MCF 10A (cell line): ENCODE data around the gene ZSCAN10. TPM values are rescaled to one million over a fixed set of nuclear protein-coding genes. Genes with fewer than 3 reads are reported as not detected.

Source experiments
- BruUV-seq: library from RNA; stranded (reverse); fragments of 400-500 nt; replicated peaks from 2 replicates; lab custom pipeline; 2021; lab: Mats Ljungman, UMichigan
- CTCF ChIA-PET: fragments of 300-600 bp; sonication (Branson Sonifier 250); formaldehyde crosslinking; extraction: SDS; loops from one replicate; lab custom pipeline; 2021; ENCODE audit warnings: antibody characterized with exemption, inconsistent platforms; lab: Yijun Ruan, JAX
- POLR2A ChIA-PET: fragments of 300-600, 350-650 bp; sonication (Branson Sonifier 250); formaldehyde crosslinking; extraction: SDS; loops from one replicate; lab custom pipeline; 2020; ENCODE audit warnings: antibody characterized with exemption, inconsistent platforms; lab: Yijun Ruan, JAX
- DNase-seq: peaks from one replicate; pipeline ENCODE4 v3.0.0-alpha.2; 2018; ENCODE audit not compliant: unreplicated experiment
- H3K27ac Mint-ChIP-seq: one replicate; pipeline ENCODE4 v1.8.0; 2022; ENCODE audit warnings: mild to moderate bottlenecking, low read depth, mixed read lengths; ENCODE audit not compliant: unreplicated experiment
- H3K27me3 Mint-ChIP-seq: one replicate; pipeline ENCODE4 v1.8.0; 2022; ENCODE audit warnings: mixed read lengths; ENCODE audit not compliant: insufficient read depth, unreplicated experiment
- H3K36me3 Mint-ChIP-seq: one replicate; pipeline ENCODE4 v1.8.0; 2022; ENCODE audit warnings: mild to moderate bottlenecking, moderate library complexity, mixed read lengths; ENCODE audit not compliant: insufficient read depth, unreplicated experiment
- H3K4me1 Mint-ChIP-seq: one replicate; pipeline ENCODE4 v1.8.0; 2022; ENCODE audit warnings: mixed read lengths; ENCODE audit not compliant: insufficient read depth, unreplicated experiment
- H3K4me3 Mint-ChIP-seq: one replicate; pipeline ENCODE4 v1.8.0; 2022; ENCODE audit warnings: mild to moderate bottlenecking, moderate library complexity, mixed read lengths; ENCODE audit not compliant: unreplicated experiment
- H3K9me3 Mint-ChIP-seq: one replicate; pipeline ENCODE4 v1.8.0; 2022; ENCODE audit warnings: mixed read lengths; ENCODE audit not compliant: unreplicated experiment
- intact Hi-C: fragments of 100-400 bp; cut with micrococcal nuclease; formaldehyde crosslinking; loops from 2 replicates; pipeline ENCODE4 v1.14.1; 2022
- total RNA-seq: library from RNA; stranded (reverse); gene quantifications from 2 replicates; pipeline ENCODE4 v1.2.3, GENCODE V29; 2022
- TF ChIP-seq, protein P1 (sequence below): fragments of 200-600 bp; IDR thresholded peaks from one replicate; pipeline ENCODE4 v1.8.0; 2022; ENCODE audit warnings: antibody characterized with exemption, mild to moderate bottlenecking; ENCODE audit not compliant: unreplicated experiment

The ZSCAN10 gene
- total RNA-seq, 1 experiment from 2014 or later: 0.49 TPM

DNA sequence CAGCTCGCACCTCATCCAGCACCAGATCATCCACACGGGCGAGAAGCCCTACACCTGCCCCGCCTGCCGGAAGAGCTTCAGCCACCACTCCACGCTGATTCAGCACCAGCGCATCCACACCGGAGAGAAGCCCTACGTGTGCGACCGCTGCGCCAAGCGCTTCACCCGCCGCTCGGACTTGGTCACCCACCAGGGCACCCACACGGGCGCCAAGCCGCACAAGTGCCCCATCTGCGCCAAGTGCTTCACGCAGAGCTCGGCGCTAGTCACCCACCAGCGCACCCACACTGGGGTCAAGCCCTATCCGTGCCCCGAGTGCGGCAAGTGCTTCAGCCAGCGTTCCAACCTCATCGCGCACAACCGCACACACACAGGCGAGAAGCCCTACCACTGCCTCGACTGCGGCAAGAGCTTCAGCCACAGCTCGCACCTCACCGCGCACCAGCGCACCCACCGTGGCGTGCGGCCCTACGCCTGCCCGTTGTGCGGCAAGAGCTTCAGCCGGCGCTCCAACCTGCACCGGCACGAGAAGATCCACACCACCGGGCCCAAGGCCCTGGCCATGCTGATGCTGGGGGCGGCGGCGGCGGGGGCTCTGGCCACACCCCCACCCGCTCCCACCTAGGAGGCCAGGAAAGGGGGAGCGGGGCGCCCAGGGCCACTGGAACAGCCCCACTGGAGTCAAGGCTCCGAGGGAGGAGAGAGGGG, 20.8 kb upstream of the ZSCAN10 start:
- Mint-ChIP-seq H3K9me3 (no peaks in the 10 kb centered on the region), H3K27ac (no peak overlapping the region), H3K36me3 (peaks cover 41% of the 10 kb centered on the region), H3K27me3 (no peaks in the 10 kb centered on the region), H3K4me1 (peaks cover 7% of the 10 kb centered on the region), H3K4me3 (no peak overlapping the region)
- TF ChIP-seq, protein P1, sequence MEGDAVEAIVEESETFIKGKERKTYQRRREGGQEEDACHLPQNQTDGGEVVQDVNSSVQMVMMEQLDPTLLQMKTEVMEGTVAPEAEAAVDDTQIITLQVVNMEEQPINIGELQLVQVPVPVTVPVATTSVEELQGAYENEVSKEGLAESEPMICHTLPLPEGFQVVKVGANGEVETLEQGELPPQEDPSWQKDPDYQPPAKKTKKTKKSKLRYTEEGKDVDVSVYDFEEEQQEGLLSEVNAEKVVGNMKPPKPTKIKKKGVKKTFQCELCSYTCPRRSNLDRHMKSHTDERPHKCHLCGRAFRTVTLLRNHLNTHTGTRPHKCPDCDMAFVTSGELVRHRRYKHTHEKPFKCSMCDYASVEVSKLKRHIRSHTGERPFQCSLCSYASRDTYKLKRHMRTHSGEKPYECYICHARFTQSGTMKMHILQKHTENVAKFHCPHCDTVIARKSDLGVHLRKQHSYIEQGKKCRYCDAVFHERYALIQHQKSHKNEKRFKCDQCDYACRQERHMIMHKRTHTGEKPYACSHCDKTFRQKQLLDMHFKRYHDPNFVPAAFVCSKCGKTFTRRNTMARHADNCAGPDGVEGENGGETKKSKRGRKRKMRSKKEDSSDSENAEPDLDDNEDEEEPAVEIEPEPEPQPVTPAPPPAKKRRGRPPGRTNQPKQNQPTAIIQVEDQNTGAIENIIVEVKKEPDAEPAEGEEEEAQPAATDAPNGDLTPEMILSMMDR: no peak
- BruUV-seq: no TSS peak
- ChIA-PET CTCF (interaction anchor here (0.7 to 1.0 kb wide), 2 partner anchors 62 to 88 kb away, joined by 3 to 4 read pairs; no protein-coding TSS in a partner anchor), POLR2A (interaction anchor here (0.6 to 1.0 kb wide), 2 partner anchors 15 to 542 kb away, joined by 3 read pairs; partner anchors contain the start of gene ZNF213)
- no peak for DNase-seq
- intact Hi-C loops: no loop called here

DNA sequence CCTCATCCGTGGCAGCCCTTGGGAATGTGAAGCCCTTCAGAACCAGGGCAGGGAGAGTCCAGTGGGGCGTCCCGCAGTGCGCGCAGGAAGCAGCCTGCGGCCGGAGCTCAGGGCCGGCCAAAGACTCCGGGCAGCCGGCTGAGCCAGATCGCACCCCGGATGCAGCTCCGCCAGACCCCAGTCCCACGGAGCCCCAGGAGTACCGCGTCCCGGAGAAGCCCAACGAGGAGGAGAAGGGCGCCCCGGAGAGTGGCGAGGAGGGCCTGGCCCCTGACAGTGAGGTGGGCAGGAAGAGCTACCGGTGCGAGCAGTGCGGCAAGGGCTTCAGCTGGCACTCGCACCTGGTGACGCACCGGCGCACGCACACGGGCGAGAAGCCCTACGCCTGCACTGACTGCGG, 20.2 kb upstream of the ZSCAN10 start:
- no peak for DNase-seq
- intact Hi-C loops: no loop called here
- no TSS peak for BruUV-seq
- H3K4me3 Mint-ChIP-seq: no peak overlapping the region
- CTCF ChIA-PET: interaction anchor here (0.7 to 1.0 kb wide), 2 partner anchors 61 to 87 kb away, joined by 3 to 4 read pairs; no protein-coding TSS in a partner anchor
- TF ChIP-seq, protein P1: no peak
- no peaks in the 10 kb centered on the region for H3K9me3 Mint-ChIP-seq
- POLR2A ChIA-PET: interaction anchor here (0.6 kb wide), 1 partner anchor 542 kb away, joined by 3 read pairs; no protein-coding TSS in a partner anchor
- no peak overlapping the region for H3K27ac Mint-ChIP-seq
- no peaks in the 10 kb centered on the region for H3K27me3 Mint-ChIP-seq
- H3K4me1 Mint-ChIP-seq: peaks cover 11% of the 10 kb centered on the region
- peaks cover 42% of the 10 kb centered on the region for H3K36me3 Mint-ChIP-seq

DNA sequence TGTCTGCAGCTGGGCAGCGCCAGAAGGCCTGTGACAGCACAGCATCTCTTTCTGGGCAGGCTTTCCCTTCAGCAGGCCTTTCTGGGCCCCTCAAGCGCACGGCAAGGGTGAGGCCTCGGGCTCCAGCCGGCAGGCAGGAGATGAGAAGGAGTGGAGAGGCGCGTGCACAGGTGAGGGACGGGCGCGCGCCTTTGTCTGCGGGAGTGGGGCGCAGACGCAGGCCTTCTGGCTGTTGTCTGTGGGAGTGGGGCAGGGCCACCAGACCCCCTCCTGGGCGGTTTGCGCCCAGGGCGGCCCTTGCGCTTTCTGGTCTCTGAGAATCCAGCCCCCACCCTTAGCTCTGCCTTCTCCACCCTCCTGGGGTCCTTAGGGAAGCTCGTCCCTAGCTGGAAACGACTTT, 19.8 kb upstream of the ZSCAN10 start:
- Mint-ChIP-seq H3K4me1 (peaks cover 11% of the 10 kb centered on the region), H3K36me3 (peaks cover 38% of the 10 kb centered on the region), H3K4me3 (no peak overlapping the region), H3K27me3 (no peaks in the 10 kb centered on the region), H3K9me3 (no peaks in the 10 kb centered on the region), H3K27ac (peak overlapping the region; percentile 39)
- intact Hi-C loops: no loop called here
- ChIA-PET POLR2A (interaction anchor here (1.2 kb wide), 1 partner anchor 12 kb away, joined by 3 read pairs; no protein-coding TSS in a partner anchor), CTCF (no interaction called here)
- BruUV-seq: no TSS peak
- DNase-seq: no peak
- TF ChIP-seq, protein P1: no peak

DNA sequence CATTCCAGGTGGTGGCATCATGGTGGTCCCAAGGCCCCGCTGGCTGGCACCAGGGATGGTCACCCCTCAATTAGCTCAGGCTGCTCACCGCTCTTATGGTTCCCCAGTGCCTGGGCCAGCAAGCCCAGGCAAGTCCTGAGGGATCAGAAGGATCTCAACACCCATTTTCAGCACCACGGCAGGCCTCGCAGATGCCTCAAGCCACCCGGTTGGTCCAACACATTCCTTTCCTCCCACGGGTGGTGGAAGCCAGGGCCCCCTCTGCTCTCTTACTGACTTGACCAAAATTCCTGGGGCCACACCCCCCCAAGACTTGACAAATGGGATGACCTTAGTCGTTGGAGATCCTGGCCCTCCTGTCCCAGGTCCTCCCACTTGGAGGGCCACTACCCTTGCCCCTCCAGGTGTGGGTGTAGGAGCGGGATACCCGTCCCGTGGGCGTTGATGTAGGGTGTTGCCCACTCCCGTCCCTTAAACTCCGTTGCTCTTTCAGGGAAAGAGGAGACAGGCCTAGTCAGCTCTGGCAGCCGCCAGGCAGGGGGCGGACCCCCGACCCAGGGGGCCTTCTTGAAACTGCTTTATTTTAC, 19.2 kb upstream of the ZSCAN10 start:
- intact Hi-C loops: no loop called here
- Mint-ChIP-seq H3K27me3 (no peaks in the 10 kb centered on the region), H3K4me1 (peaks cover 6% of the 10 kb centered on the region), H3K4me3 (no peak overlapping the region), H3K9me3 (no peaks in the 10 kb centered on the region), H3K27ac (peak overlapping the region; percentile 39), H3K36me3 (peaks cover 37% of the 10 kb centered on the region)
- TF ChIP-seq, protein P1: no peak
- no peak for DNase-seq
- ChIA-PET CTCF (interaction anchor here (0.6 to 1.8 kb wide), 4 partner anchors 12 to 114 kb away, joined by 3 to 6 read pairs (median 4); partner anchors contain the start of gene ZNF213), POLR2A (interaction anchor here (1.2 kb wide), 1 partner anchor 12 kb away, joined by 3 read pairs; no protein-coding TSS in a partner anchor)
- BruUV-seq: no TSS peak
